IMR-90 (cell line): ENCODE data around the gene ZNF778. TPM values are rescaled to one million over a fixed set of nuclear protein-coding genes. Genes with fewer than 3 reads are reported as not detected.

Source experiments
- polyA plus RNA-seq, 3 experiments: library from polyadenylated mRNA; depleted of rRNA; stranded (reverse); fragments of >200 nt; gene quantifications; 2 replicates each; pipeline ENCODE4 v1.2.3, GENCODE V29; 2012; ENCODE audit warnings: low replicate concordance in 1 of 3
- total RNA-seq: library from RNA; depleted of rRNA; stranded (reverse); fragments of >200 nt; gene quantifications from 2 replicates; pipeline ENCODE4 v1.2.3, GENCODE V29; 2012; rRNA removed

Gene ZNF778
- total and polyA plus RNA-seq, 2 of the 4 experiments (the other 2 are of a cell fraction) = 5.6 to 9.9 TPM

Other genes starting within 250 kb of the ZNF778 start
- gene CBFA2T3, start 240.5 kb upstream of the ZNF778 start, total RNA-seq = not detected in 2 replicates
- gene CBFA2T3, start 240.5 kb upstream of the ZNF778 start, polyA plus RNA-seq (2012; rRNA removed) = not detected in 2 replicates
- gene ACSF3, start 123.9 kb upstream of the ZNF778 start, total RNA-seq = 9.5 and 10.6 TPM in 2 replicates
- gene ACSF3, start 123.9 kb upstream of the ZNF778 start, polyA plus RNA-seq (2012; rRNA removed) = 14.2 and 14.8 TPM in 2 replicates
- gene CDH15, start 46.0 kb upstream of the ZNF778 start, total RNA-seq = 0.18 and 0.28 TPM in 2 replicates
- gene CDH15, start 46.0 kb upstream of the ZNF778 start, polyA plus RNA-seq (2012; rRNA removed) = 0.62 and 0.65 TPM in 2 replicates
- 0.18 and 0.56 TPM in 2 replicates for gene SLC22A31, start 17.2 kb upstream of the ZNF778 start, total RNA-seq
- 5.0 and 5.5 TPM in 2 replicates for gene SLC22A31, start 17.2 kb upstream of the ZNF778 start, polyA plus RNA-seq (2012; rRNA removed)